ENCODE results near the gene ERMAP. TPM values are rescaled to one million over a fixed set of nuclear protein-coding genes. Genes with fewer than 3 reads are reported as not detected.
"Not testable (repeated sequence)": the region's sequence is repeated elsewhere in the genome, so short reads cannot be mapped to it uniquely, and the experiment has no call there.

The ERMAP gene
- total RNA-seq, 1 donor from 2014 or later: 1.9 TPM

GRCh38 chr1:42814815-42815214, 2.1 kb upstream of the ERMAP start:
- DNase-seq: not testable (repeated sequence)

- DNase-seq: no peak
Measured at GRCh38 chr1:42815941-42816584, 859 bp upstream of the ERMAP start.

- no peak for DNase-seq
Measured at GRCh38 chr1:42817440-42817767, 482 bp downstream of the ERMAP start.

GRCh38 chr1:42817976-42818375, 1.1 kb downstream of the ERMAP start:
- DNase-seq: no peak

- no peak for DNase-seq
Measured at GRCh38 chr1:42820813-42821212, 3.9 kb downstream of the ERMAP start.

- DNase-seq: no peak
Measured at GRCh38 chr1:42821690-42822089, 4.8 kb downstream of the ERMAP start.

- DNase-seq: no peak
Measured at GRCh38 chr1:42822800-42823392, 6.0 kb downstream of the ERMAP start.

- DNase-seq: no peak
Measured at GRCh38 chr1:42824481-42825035, 7.6 kb downstream of the ERMAP start.

- no peak for DNase-seq
Measured at GRCh38 chr1:42825036-42825851, 8.3 kb downstream of the ERMAP start.

GRCh38 chr1:42830631-42831030, 13.7 kb downstream of the ERMAP start:
- DNase-seq: no peak

- DNase-seq: no peak
Measured at GRCh38 chr1:42831273-42831672, 14.4 kb downstream of the ERMAP start.

- no peak for DNase-seq
Measured at GRCh38 chr1:42832641-42833240, 15.8 kb downstream of the ERMAP start.

- no peak for DNase-seq
Measured at GRCh38 chr1:42833981-42834380, 17.1 kb downstream of the ERMAP start.

GRCh38 chr1:42834803-42835202, 17.9 kb downstream of the ERMAP start:
- no peak for DNase-seq

GRCh38 chr1:42835422-42835821, 18.5 kb downstream of the ERMAP start:
- no peak for DNase-seq

GRCh38 chr1:42837709-42838108, 20.8 kb downstream of the ERMAP start:
- DNase-seq: no peak

- no peak for DNase-seq
Measured at GRCh38 chr1:42838482-42839190, 21.7 kb downstream of the ERMAP start.

GRCh38 chr1:42841010-42841409, 24.1 kb downstream of the ERMAP start:
- DNase-seq: no peak

GRCh38 chr1:42841440-42842147, 24.7 kb downstream of the ERMAP start:
- no peak for DNase-seq

- DNase-seq: no peak
Measured at GRCh38 chr1:42844592-42845140, 27.7 kb downstream of the ERMAP start.

- no peak for DNase-seq
Measured at GRCh38 chr1:42845193-42845592, 28.3 kb downstream of the ERMAP start.

Measured in occipital lobe (tissue), 2 donors.